ENCODE data around the gene PUM1.
"Not testable (repeated sequence)": the region's sequence is repeated elsewhere in the genome, so short reads cannot be mapped to it uniquely, and the experiment has no call there.

PUM1 gene

GRCh38 chr1:31095298-31095981 is 29.9 kb upstream of the PUM1 start:
- no peaks in the 10 kb centered on the region for H3K9me3 ChIP-seq (ENCODE audit: control insufficient read depth, insufficient read depth, low read length)
- H3K27ac ChIP-seq (ENCODE audit: low read depth, low read length), result no peak overlapping the region
- no peak overlapping the region for H3K4me3 ChIP-seq (ENCODE audit: low read depth, low read length)
- H3K9ac ChIP-seq (ENCODE audit: low read depth, low read length), result no peak overlapping the region
- H3K4me1 ChIP-seq (ENCODE audit: control insufficient read depth, insufficient read depth, low read length), result no peaks in the 10 kb centered on the region
- no peaks in the 10 kb centered on the region for H3K27me3 ChIP-seq (ENCODE audit: control insufficient read depth, insufficient read depth, low read length)
- H3K36me3 ChIP-seq (ENCODE audit: control insufficient read depth, insufficient read depth, low read length), result no peaks in the 10 kb centered on the region

- not testable (repeated sequence) for H3K9me3 ChIP-seq (ENCODE audit: control insufficient read depth, insufficient read depth, low read length); H3K27ac ChIP-seq (ENCODE audit: low read depth, low read length); H3K9ac ChIP-seq (ENCODE audit: low read depth, low read length)
Measured at GRCh38 chr1:31088081-31088480, 22.6 kb upstream of the PUM1 start.

GRCh38 chr1:31084782-31085569 is 19.5 kb upstream of the PUM1 start:
- no peak overlapping the region for H3K27ac ChIP-seq (ENCODE audit: low read depth, low read length)
- no peak overlapping the region for H3K9ac ChIP-seq (ENCODE audit: low read depth, low read length)
- no peaks in the 10 kb centered on the region for H3K27me3 ChIP-seq (ENCODE audit: control insufficient read depth, insufficient read depth, low read length)
- no peaks in the 10 kb centered on the region for H3K36me3 ChIP-seq (ENCODE audit: control insufficient read depth, insufficient read depth, low read length)
- no peaks in the 10 kb centered on the region for H3K4me1 ChIP-seq (ENCODE audit: control insufficient read depth, insufficient read depth, low read length)
- H3K9me3 ChIP-seq (ENCODE audit: control insufficient read depth, insufficient read depth, low read length), result no peaks in the 10 kb centered on the region
- H3K4me3 ChIP-seq (ENCODE audit: low read depth, low read length), result no peak overlapping the region

More at GRCh38 chr1:31088081-31088480, 22.6 kb upstream of the PUM1 start:
- H3K4me1 ChIP-seq (ENCODE audit: control insufficient read depth, insufficient read depth, low read length); H3K4me3 ChIP-seq (ENCODE audit: low read depth, low read length); H3K27me3 ChIP-seq (ENCODE audit: control insufficient read depth, insufficient read depth, low read length); H3K36me3 ChIP-seq (ENCODE audit: control insufficient read depth, insufficient read depth, low read length): not testable (repeated sequence)

- no peaks in the 10 kb centered on the region for H3K4me1 ChIP-seq (ENCODE audit: control insufficient read depth, insufficient read depth, low read length)
- H3K36me3 ChIP-seq (ENCODE audit: control insufficient read depth, insufficient read depth, low read length), result no peaks in the 10 kb centered on the region
- H3K27ac ChIP-seq (ENCODE audit: low read depth, low read length), result no peak overlapping the region
- H3K9me3 ChIP-seq (ENCODE audit: control insufficient read depth, insufficient read depth, low read length), result no peaks in the 10 kb centered on the region
- no peak overlapping the region for H3K9ac ChIP-seq (ENCODE audit: low read depth, low read length)
- no peaks in the 10 kb centered on the region for H3K27me3 ChIP-seq (ENCODE audit: control insufficient read depth, insufficient read depth, low read length)
- no peak overlapping the region for H3K4me3 ChIP-seq (ENCODE audit: low read depth, low read length)
Measured at GRCh38 chr1:31082385-31082784, 16.9 kb upstream of the PUM1 start.

DNA sequence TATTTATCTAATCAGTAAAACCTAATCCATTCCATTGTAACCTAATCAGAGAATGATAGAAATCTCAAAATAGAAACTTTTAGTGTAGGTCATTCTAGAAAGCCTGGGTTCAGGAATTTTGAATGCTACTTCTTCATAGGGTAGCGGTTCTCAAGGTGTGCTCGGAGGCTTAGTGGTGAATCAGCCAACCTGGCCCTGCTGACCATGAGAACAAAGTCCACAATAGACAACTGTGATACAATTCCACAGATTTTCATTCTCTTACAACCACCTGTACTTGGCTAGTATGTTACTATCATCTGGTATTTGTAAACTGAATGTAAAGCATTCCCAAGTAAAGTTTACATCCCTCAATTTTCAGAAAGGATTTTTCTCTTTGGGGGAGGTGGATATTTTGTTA is 7.5 kb upstream of the PUM1 start:
- Histone ChIP-seq H3K9me3 (ENCODE audit: control insufficient read depth, insufficient read depth, low read length) (no peaks in the 10 kb centered on the region), H3K9ac (ENCODE audit: low read depth, low read length) (no peak overlapping the region), H3K4me3 (ENCODE audit: low read depth, low read length) (no peak overlapping the region), H3K27me3 (ENCODE audit: control insufficient read depth, insufficient read depth, low read length) (no peaks in the 10 kb centered on the region), H3K27ac (ENCODE audit: low read depth, low read length) (no peak overlapping the region), H3K4me1 (ENCODE audit: control insufficient read depth, insufficient read depth, low read length) (no peaks in the 10 kb centered on the region; the same call in 1 of the 2 replicates), H3K36me3 (ENCODE audit: control insufficient read depth, insufficient read depth, low read length) (no peaks in the 10 kb centered on the region)

DNA sequence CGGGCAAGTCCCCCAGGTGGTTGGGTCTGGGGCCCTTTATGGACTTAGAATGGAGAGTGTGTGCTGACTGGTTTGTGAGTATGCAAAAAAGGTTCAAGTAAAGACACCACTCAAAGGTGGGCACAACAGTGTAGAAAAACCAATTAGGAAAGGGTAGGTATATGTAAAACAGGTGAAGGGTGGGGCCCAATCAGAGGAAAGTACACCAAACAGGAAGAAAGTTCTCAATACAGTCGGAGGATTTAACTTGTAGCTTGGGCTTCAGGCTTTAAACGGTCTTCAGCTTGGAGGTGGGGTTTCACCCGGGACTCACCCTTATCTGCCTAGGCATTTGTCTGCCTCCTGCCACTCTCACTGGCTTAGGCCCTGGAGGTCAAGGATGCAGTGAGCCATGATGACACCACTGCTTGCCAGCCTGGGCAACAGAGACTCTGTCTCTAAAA is 6.8 kb upstream of the PUM1 start:
- no peaks in the 10 kb centered on the region for H3K9me3 ChIP-seq (ENCODE audit: control insufficient read depth, insufficient read depth, low read length)
- H3K9ac ChIP-seq (ENCODE audit: low read depth, low read length), result no peak overlapping the region
- H3K36me3 ChIP-seq (ENCODE audit: control insufficient read depth, insufficient read depth, low read length), result no peaks in the 10 kb centered on the region
- no peaks in the 10 kb centered on the region; the same call in 1 of the 2 replicates for H3K4me1 ChIP-seq (ENCODE audit: control insufficient read depth, insufficient read depth, low read length)
- H3K4me3 ChIP-seq (ENCODE audit: low read depth, low read length), result no peak overlapping the region
- H3K27me3 ChIP-seq (ENCODE audit: control insufficient read depth, insufficient read depth, low read length), result no peaks in the 10 kb centered on the region
- no peak overlapping the region for H3K27ac ChIP-seq (ENCODE audit: low read depth, low read length)

GRCh38 chr1:31069392-31069791 is 3.9 kb upstream of the PUM1 start:
- Histone ChIP-seq H3K27me3 (ENCODE audit: control insufficient read depth, insufficient read depth, low read length) (no peaks in the 10 kb centered on the region), H3K27ac (ENCODE audit: low read depth, low read length) (no peak overlapping the region), H3K4me1 (ENCODE audit: control insufficient read depth, insufficient read depth, low read length) (no peaks in the 10 kb centered on the region; the same call in 1 of the 2 replicates), H3K9me3 (ENCODE audit: control insufficient read depth, insufficient read depth, low read length) (no peaks in the 10 kb centered on the region), H3K4me3 (ENCODE audit: low read depth, low read length) (no peak overlapping the region), H3K36me3 (ENCODE audit: control insufficient read depth, insufficient read depth, low read length) (no peaks in the 10 kb centered on the region), H3K9ac (ENCODE audit: low read depth, low read length) (no peak overlapping the region)

DNA sequence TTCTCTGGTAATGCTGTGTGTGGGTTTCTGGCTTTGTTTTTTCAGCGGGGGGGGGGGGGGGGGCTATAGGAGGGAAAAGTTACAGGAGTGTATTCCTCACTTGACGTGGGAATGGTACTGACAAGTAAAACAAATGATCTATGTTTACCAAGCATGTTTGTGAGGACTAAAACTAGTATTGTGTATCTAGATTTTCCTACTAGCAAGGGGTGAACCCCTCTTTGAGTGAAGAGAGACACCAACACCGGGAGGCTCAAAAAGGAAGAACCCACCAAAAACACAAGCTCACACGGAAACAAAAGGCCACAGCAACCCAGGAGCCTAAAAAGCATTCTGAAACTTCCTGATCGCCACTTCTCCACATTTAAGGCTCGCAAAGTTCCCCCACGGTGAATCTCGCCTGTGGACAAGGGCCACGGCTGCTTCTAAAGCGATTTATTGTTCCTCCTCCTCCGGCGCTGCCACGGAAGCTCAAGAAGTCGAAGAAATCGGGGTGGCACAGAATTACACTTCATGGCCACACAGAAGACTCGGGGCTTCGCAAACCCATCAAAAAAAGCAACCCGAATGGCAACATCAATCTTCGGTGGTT is 703 bp downstream of the PUM1 start:
- Histone ChIP-seq H3K27ac (ENCODE audit: low read depth, low read length) (peak overlapping the region; percentile 98), H3K27me3 (ENCODE audit: control insufficient read depth, insufficient read depth, low read length) (no peaks in the 10 kb centered on the region), H3K4me1 (ENCODE audit: control insufficient read depth, insufficient read depth, low read length) (peaks cover 13% of the 10 kb centered on the region; the same call in 1 of the 2 replicates), H3K9me3 (ENCODE audit: control insufficient read depth, insufficient read depth, low read length) (no peaks in the 10 kb centered on the region), H3K36me3 (ENCODE audit: control insufficient read depth, insufficient read depth, low read length) (no peaks in the 10 kb centered on the region), H3K4me3 (ENCODE audit: low read depth, low read length) (peak overlapping the region; percentile 98), H3K9ac (ENCODE audit: low read depth, low read length) (peak overlapping the region; percentile 97)

DNA sequence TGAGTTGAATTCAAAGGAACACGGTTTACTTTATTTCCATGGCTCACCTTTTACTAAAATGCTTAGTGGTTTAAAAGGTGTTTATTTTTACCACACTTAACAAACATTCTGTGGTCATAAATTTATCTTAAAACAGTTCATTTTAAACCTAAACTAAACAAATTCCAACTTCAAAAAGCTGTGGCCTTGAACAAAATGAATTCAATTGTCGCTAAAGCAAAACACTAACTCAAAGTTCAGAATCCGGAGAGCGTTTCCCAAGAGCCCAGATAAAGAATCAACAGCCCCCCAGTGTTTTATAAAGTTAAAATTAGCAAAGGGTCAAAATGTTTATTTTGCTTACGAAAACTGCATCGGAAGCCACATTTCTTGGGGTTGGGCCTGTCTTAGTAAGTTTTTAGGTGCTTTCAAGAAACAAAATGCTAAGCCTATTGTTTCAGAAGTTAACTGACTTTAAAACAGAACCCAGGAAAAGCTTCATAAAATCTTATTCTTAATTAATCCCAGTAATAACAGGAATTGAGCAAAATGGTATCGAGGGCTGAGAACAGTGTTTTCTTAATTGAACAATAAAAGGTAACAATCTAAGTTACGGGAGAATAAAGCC is 1.3 kb downstream of the PUM1 start:
- Histone ChIP-seq H3K4me3 (ENCODE audit: low read depth, low read length) (peak overlapping the region; percentile 98), H3K36me3 (ENCODE audit: control insufficient read depth, insufficient read depth, low read length) (peaks cover 3% of the 10 kb centered on the region), H3K4me1 (ENCODE audit: control insufficient read depth, insufficient read depth, low read length) (peaks cover 13% of the 10 kb centered on the region; the same call in 1 of the 2 replicates), H3K27ac (ENCODE audit: low read depth, low read length) (peak overlapping the region; percentile 98), H3K9ac (ENCODE audit: low read depth, low read length) (peak overlapping the region; percentile 97), H3K9me3 (ENCODE audit: control insufficient read depth, insufficient read depth, low read length) (no peaks in the 10 kb centered on the region), H3K27me3 (ENCODE audit: control insufficient read depth, insufficient read depth, low read length) (no peaks in the 10 kb centered on the region)

DNA sequence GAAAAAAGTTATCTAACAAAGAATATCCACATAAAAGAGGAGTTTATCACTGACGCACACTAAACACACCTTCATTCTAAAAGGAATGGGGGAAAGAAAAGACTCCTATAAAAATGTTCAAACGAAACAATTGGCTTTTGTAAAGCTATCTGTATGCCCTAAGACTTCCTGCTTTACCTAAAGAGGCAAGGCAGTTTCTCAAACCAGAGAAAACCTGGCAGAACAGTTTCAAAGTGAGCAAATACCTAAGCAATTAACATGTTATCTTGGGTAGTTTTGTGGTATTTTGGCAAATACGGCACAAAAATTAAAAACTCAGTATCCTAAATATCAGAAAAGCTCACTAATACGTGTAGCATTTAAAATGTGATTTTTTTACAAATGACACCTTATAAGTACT is 1.9 kb downstream of the PUM1 start:
- no peaks in the 10 kb centered on the region for H3K9me3 ChIP-seq (ENCODE audit: control insufficient read depth, insufficient read depth, low read length)
- H3K9ac ChIP-seq (ENCODE audit: low read depth, low read length), result peak overlapping the region; percentile 97
- H3K36me3 ChIP-seq (ENCODE audit: control insufficient read depth, insufficient read depth, low read length), result peaks cover 9% of the 10 kb centered on the region
- peak overlapping the region; percentile 98 for H3K4me3 ChIP-seq (ENCODE audit: low read depth, low read length)
- peak overlapping the region; percentile 98 for H3K27ac ChIP-seq (ENCODE audit: low read depth, low read length)
- peaks cover 13% of the 10 kb centered on the region; the same call in 1 of the 2 replicates for H3K4me1 ChIP-seq (ENCODE audit: control insufficient read depth, insufficient read depth, low read length)
- no peaks in the 10 kb centered on the region for H3K27me3 ChIP-seq (ENCODE audit: control insufficient read depth, insufficient read depth, low read length)

All from HUES48 (cell line).